ENCODE measurements around the gene SPTBN1.
"Not testable (repeated sequence)": the region's sequence is repeated elsewhere in the genome, so short reads cannot be mapped to it uniquely, and the experiment has no call there.

Gene SPTBN1

GRCh38 chr2:54502731-54503130 is 46.6 kb downstream of the SPTBN1 start:
- DNase-seq (ENCODE audit: low read depth in 3 of 3), result no peak

DNA sequence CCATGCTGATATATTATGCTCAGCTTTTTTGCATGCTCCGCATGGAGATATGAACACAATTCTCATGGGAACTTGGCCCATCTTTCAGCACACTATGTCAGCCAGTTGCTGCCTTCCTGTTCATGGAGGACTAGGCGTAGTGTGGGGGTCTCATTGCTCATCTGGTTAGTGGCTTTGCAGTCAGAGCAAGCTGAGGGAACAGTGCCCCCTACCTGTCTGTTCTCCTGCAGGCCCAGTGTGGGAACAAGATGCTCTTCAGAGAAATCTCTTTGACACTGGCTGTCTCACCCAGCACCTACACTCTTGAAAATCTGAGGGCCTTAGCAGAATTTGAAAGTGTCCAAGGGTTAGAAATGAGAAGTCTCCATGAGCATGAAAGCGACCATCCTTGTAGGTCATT is 47.1 kb downstream of the SPTBN1 start:
- DNase-seq (ENCODE audit: low read depth in 3 of 3), result peak in 2 of 3 donors; percentile 10 to 18

DNA sequence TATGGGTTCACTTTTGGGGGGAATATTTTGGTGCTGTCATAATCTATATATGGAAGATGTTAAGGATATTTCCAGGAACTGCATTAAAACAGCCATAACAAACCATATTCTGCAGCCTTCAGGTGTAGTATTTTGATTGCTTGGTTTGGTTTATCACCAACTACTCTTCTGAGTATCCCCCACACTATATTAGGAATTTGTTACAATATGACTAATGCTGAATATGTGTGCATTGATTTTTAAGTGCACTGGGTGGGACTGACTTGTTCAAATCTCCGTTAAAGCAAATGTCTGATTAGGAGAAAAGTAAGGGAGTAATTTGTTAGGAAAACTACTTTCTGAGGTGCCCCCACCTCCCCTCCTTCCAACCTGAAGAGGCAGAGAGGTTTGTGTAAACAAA is 47.7 kb downstream of the SPTBN1 start:
- no peak for DNase-seq (ENCODE audit: low read depth in 3 of 3)

DNA sequence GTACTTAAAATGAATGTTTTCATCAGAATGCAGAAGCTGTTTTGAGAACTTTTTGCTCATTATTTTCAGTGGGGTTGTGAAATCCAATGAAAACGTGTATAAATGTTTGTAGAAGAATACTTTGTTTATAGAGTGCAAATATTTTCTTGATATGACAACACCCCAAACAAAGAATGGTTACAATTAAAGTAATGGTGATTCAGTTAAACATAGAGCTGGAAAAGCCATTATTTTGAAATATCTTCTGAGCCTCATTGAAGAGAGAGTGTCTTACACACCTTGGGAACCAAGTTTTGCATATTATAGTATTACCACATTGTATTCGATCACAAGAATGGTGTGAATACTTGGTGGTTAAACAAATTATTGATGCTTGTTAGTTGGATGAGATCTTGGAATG is 48.7 kb downstream of the SPTBN1 start:
- no peak for DNase-seq (ENCODE audit: low read depth in 3 of 3)

GRCh38 chr2:54508541-54508940 is 52.4 kb downstream of the SPTBN1 start:
- DNase-seq (ENCODE audit: low read depth in 3 of 3), result no peak

- DNase-seq (ENCODE audit: low read depth in 3 of 3), result not testable (repeated sequence)
Measured at GRCh38 chr2:54509043-54509442, 52.9 kb downstream of the SPTBN1 start.

- no peak for DNase-seq (ENCODE audit: low read depth in 3 of 3)
Measured at GRCh38 chr2:54510916-54511315, 54.8 kb downstream of the SPTBN1 start.

GRCh38 chr2:54512183-54512582 is 56.1 kb downstream of the SPTBN1 start:
- DNase-seq (ENCODE audit: low read depth in 3 of 3), result no peak

GRCh38 chr2:54512663-54513362 is 56.7 kb downstream of the SPTBN1 start:
- no peak for DNase-seq (ENCODE audit: low read depth in 3 of 3)

- DNase-seq (ENCODE audit: low read depth in 3 of 3), result no peak
Measured at GRCh38 chr2:54513363-54513715, 57.2 kb downstream of the SPTBN1 start.

DNA sequence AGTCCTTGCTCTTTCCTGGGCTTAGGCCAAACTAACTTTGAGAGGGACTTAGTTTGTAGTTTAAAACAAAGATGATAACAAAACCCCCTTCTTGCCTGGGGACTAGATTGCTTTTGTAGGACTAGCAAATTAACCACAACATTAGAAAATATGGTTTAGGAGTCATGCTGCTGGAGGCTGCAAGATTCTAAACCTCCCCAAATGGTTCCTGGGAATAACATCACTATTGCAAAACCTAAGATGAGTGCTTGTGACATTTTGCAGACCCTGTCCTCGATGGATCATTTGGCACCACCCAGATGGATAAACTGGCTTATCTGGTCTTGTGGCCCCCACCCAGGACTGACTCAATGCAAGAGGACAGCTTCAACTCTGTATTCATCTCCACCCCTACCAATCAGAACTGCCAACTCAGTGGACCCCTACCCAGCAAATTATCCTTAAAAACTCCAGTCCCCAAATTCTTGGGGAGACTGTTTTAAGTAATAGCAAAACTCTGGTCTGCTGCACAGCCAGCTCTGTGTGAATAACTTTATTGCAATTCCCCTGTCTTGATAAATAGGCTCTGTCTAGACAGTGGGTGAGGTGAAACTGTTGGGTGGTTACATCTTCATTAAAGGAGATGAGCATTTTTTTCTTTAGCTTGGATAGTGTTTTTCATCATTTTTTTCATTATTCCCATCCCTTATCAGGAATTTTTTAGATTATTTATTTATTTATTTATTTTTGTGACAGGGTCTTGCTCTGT is 58.9 kb downstream of the SPTBN1 start:
- DNase-seq (ENCODE audit: low read depth in 3 of 3), result no peak

- no peak for DNase-seq (ENCODE audit: low read depth in 3 of 3)
Measured at GRCh38 chr2:54516842-54517241, 60.7 kb downstream of the SPTBN1 start.

GRCh38 chr2:54518016-54518415 is 61.9 kb downstream of the SPTBN1 start:
- not testable (repeated sequence) for DNase-seq (ENCODE audit: low read depth in 3 of 3)

- no peak for DNase-seq (ENCODE audit: low read depth in 3 of 3)
Measured at GRCh38 chr2:54518430-54518829, 62.3 kb downstream of the SPTBN1 start.

- DNase-seq (ENCODE audit: low read depth in 3 of 3), result no peak
Measured at GRCh38 chr2:54519841-54520459, 63.8 kb downstream of the SPTBN1 start.

GRCh38 chr2:54520687-54521086 is 64.6 kb downstream of the SPTBN1 start:
- no peak for DNase-seq (ENCODE audit: low read depth in 3 of 3)

DNA sequence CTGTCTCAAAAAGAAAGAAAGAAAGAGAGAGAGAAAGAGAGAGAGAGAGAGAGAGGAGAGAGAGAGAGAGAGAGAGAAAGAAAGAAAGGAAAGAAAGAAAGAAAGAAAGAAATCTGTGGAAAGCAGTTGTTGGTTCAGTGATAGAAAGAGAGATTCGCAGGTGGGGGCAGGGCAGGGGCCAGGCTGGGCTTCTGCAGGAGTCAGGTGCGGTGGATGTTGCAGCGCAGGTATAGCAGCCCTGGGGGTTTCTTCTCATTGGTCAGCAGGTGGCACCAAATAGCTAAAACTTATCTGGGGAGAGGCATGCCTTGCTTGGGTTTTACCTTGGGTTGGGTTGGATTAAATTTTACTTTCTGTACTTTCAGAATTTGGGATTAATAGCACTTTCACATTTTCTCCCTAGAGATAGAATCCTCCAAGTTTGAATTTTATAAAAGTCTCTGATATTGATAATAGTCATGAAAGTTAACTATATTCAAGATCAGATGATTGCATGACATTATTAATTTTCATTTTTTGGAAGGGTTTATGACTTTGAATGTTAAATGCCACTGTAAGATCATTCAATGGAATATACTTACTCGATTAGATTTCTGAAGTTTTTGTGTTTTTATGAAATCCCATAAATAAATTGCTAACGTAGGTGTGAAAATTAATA is 66.6 kb downstream of the SPTBN1 start:
- DNase-seq (ENCODE audit: low read depth in 3 of 3), result peak; percentile 29 to 58 (median 34)

DNA sequence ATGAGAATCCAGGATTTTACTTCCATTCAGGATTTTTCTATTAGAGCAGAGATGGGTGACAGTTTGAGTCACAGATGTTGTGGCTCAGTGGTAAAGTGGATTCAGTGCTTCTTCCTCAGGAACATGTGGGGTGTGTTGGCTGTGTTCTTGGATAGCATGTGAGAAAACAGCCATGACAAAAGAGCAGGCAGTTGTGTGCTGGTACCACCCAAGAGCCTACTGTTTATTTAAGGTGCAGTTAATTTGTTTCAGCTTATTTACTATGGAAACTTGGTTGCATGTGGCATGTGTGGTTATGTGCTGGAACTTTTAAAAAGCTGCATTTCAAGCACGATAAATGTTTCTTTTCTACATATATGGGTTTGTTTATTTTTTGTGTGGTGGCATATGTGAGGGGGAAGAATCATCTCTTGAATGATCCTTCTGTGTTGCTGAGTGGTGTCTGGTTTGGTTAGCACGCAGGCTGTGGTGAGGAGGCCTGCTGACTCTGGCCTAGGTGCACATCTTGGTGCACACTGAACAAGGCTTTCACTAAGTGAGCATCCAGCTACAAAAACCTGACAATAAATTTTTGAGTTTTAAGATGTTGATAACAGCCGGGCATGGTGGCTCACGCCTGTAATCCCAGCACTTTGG is 67.3 kb downstream of the SPTBN1 start:
- DNase-seq (ENCODE audit: low read depth in 3 of 3), result no peak

GRCh38 chr2:54524226-54524991 is 68.3 kb downstream of the SPTBN1 start:
- DNase-seq (ENCODE audit: low read depth in 3 of 3), result peak; percentile 10 to 18 (median 14)

GRCh38 chr2:54525321-54525720 is 69.2 kb downstream of the SPTBN1 start:
- no peak for DNase-seq (ENCODE audit: low read depth in 3 of 3)

GRCh38 chr2:54526226-54526879 is 70.2 kb downstream of the SPTBN1 start:
- DNase-seq (ENCODE audit: low read depth in 3 of 3), result no peak

Measured in stimulated activated CD4-positive, alpha-beta T cell treated with anti-CD3 and anti-CD28 coated beads, TNF-alpha, amount 100 ng/mL, for 48 hours (primary cell).